Activated CD4-positive, alpha-beta T cell treated with anti-CD3 and anti-CD28 coated beads, Interleukin-2, Interleukin-6, amounts not matched to agents 100 ng/mL and 50 ng/mL, durations not matched to agents 16 hours and 8 hours (primary cell): ENCODE measurements around the gene LRRC55.

Source experiments
- DNase-seq: peaks from one replicate; pipeline ENCODE4 v3.0.0-alpha.2; 2020

LRRC55 gene

DNA sequence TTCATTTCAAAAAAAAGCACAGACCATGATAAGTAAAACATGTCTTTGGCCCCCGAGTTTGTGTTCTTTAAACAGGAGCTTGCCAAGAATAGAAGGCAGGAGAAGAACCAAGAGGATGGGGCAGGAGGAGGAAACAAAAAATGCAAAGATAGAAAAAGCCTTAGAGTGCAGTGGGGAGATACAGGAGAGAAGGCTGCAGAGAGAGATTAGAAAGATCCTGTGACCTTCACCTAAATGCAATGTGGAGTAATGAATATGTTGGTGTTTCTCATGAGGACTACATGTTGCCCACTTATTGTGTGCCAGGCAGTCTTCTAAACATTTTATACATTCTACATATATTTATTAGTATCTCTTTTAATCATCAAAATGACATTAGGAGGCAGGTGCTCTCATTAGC lies 57.6 kb downstream of the LRRC55 start:
- no peak for DNase-seq

DNA sequence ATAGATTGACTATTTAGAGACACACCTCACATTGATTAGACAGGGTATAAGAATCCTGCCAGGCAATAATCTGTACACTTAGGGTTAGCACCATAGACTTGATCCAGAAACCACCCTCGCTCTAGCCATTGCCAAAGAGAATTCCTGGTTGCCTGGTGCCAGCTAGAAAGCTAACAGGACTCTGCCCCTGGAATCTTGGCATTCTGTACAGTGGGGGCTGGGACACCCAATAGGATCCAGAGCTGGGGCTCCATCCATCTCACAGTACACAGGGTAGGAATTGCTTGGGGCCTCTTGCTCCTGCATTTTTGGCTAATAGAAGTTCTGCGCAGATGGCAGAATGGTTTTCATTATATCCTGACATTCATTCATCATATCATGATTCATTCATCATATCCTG lies 58.3 kb downstream of the LRRC55 start:
- DNase-seq, result no peak

DNA sequence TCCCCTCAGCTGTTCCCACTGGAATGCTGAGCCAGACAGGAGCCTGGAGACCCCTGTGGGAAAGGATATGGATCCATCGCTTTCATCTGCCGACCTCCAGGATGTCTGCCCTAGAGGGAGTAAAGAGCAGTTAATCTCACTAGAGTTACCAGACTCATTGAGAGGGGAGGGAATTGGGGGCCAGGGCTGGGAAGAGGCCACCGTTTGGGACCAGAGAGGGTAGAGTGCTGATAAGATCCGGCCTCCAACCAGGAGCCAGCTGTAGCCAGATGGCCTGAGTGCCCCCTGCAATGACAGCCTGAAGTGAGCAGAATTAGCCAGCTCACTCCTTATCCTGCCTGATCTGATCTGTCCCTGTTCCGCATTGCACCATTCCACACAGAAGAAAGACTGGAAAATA lies 59.0 kb downstream of the LRRC55 start:
- no peak for DNase-seq
